IMR-90 (cell line): ENCODE measurements around the gene IER5. TPM values are rescaled to one million over a fixed set of nuclear protein-coding genes. Genes with fewer than 3 reads are reported as not detected.

ENCODE experiments used
- ATAC-seq: fragments of 200-7000 bp; cut with Tn5 transposase; 2 replicates; pipeline ENCODE4 v1.9.1; 2020; ENCODE audit warnings: low read depth, mild to moderate bottlenecking, moderate library complexity
- BruUV-seq: library from RNA; stranded (reverse); fragments of 400-500 nt; replicated peaks from 2 replicates; lab custom pipeline; 2021; lab: Mats Ljungman, UMichigan
- CTCF ChIA-PET: fragments of 300-600 bp; formaldehyde crosslinking; extraction: SDS; loops from one replicate; lab custom pipeline; 2021; ENCODE audit warnings: antibody characterized with exemption; lab: Yijun Ruan, JAX
- POLR2A ChIA-PET: fragments of 300-600 bp; sonication (Branson Sonifier 250); formaldehyde crosslinking; loops from one replicate; lab custom pipeline; 2022; ENCODE audit warnings: antibody characterized with exemption; ENCODE audit not compliant: unreplicated experiment; lab: Charles Lee
- DNase-seq: peaks from one replicate; pipeline ENCODE4 v3.0.0; 2013
- H2AFZ ChIP-seq: replicated peaks from 2 replicates; pipeline ENCODE3; 2013; ENCODE audit warnings: low read length, mild to moderate bottlenecking; ENCODE audit not compliant: poor library complexity
- H2AK5ac ChIP-seq: 2 replicates; pipeline ENCODE4 v1.6.1; 2013; ENCODE audit warnings: low read depth, low read length, inconsistent platforms
- H2AK9ac ChIP-seq: replicated peaks from 2 replicates; pipeline ENCODE3; 2013; ENCODE audit warnings: mild to moderate bottlenecking, low read depth, low read length, moderate library complexity; ENCODE audit not compliant: poor library complexity
- H2BK120ac ChIP-seq: 2 replicates; pipeline ENCODE4 v1.6.1; 2013; ENCODE audit warnings: low read depth, low read length, inconsistent platforms
- H2BK15ac ChIP-seq: 3 replicates; pipeline ENCODE4 v1.6.1; 2013; ENCODE audit warnings: low read depth, low read length, inconsistent platforms
- H2BK20ac ChIP-seq: 2 replicates; pipeline ENCODE4 v1.6.1; 2013; ENCODE audit warnings: low read depth, mild to moderate bottlenecking, inconsistent platforms, low read length, moderate library complexity
- H2BK5ac ChIP-seq: 2 replicates; pipeline ENCODE4 v1.6.1; 2013; ENCODE audit warnings: mild to moderate bottlenecking, low read depth, low read length, inconsistent platforms; ENCODE audit not compliant: poor library complexity, severe bottlenecking
- H3K14ac ChIP-seq: replicated peaks from 2 replicates; pipeline ENCODE4 v1.6.1; 2013; ENCODE audit warnings: low read depth, low read length, inconsistent platforms
- H3K18ac ChIP-seq: 2 replicates; pipeline ENCODE4 v1.6.1; 2013; ENCODE audit warnings: low read depth, low read length, control low read depth
- H3K23ac ChIP-seq: 2 replicates; pipeline ENCODE4 v1.6.1; 2013; ENCODE audit warnings: low read depth, low read length, inconsistent platforms
- H3K27ac ChIP-seq: 2 replicates; pipeline ENCODE4 v1.5.1; 2013; ENCODE audit warnings: mild to moderate bottlenecking, control low read depth, low read length; ENCODE audit not compliant: insufficient read depth
- H3K27me3 ChIP-seq: 2 replicates; pipeline ENCODE4 v1.6.1; 2013; ENCODE audit warnings: low read length; ENCODE audit not compliant: control insufficient read depth, insufficient read depth
- H3K36me3 ChIP-seq: 2 replicates; pipeline ENCODE4 v1.6.1; 2013; ENCODE audit warnings: low read length, mixed read lengths; ENCODE audit not compliant: control insufficient read depth, insufficient read depth
- H3K4ac ChIP-seq: 2 replicates; pipeline ENCODE4 v1.6.1; 2013; ENCODE audit warnings: low read depth, low read length, inconsistent platforms
- H3K4me1 ChIP-seq: 2 replicates; pipeline ENCODE4 v1.6.1; 2013; ENCODE audit warnings: low read length, mixed read lengths; ENCODE audit not compliant: control insufficient read depth, insufficient read depth
- H3K4me2 ChIP-seq: 2 replicates; pipeline ENCODE4 v1.6.1; 2013; ENCODE audit warnings: low read depth, mild to moderate bottlenecking, control low read depth, low read length, moderate library complexity
- H3K4me3 ChIP-seq: 2 replicates; pipeline ENCODE4 v1.5.1; 2013; ENCODE audit warnings: low read depth, mild to moderate bottlenecking, control low read depth, low read length, moderate library complexity; ENCODE audit not compliant: insufficient read depth
- H3K56ac ChIP-seq: 2 replicates; pipeline ENCODE4 v1.6.1; 2013; ENCODE audit warnings: low read length, inconsistent platforms; ENCODE audit not compliant: insufficient read depth; ENCODE audit errors: extremely low read depth
- H3K79me1 ChIP-seq, 2 experiments: 2 replicates each; pipeline ENCODE4 v1.6.1; 2013; ENCODE audit warnings: low read length in 2 of 2, inconsistent platforms in 1 of 2, low read depth in 1 of 2
- H3K9ac ChIP-seq: 2 replicates; pipeline ENCODE4 v1.6.1; 2013; ENCODE audit warnings: low read depth, low read length, control low read depth
- H3K9me1 ChIP-seq: 2 replicates; pipeline ENCODE4 v1.6.1; 2013; ENCODE audit warnings: low read length, inconsistent platforms; ENCODE audit not compliant: insufficient read depth
- H3K9me3 ChIP-seq: 2 replicates; pipeline ENCODE4 v1.6.1; 2013; ENCODE audit warnings: low read length; ENCODE audit not compliant: control insufficient read depth, insufficient read depth
- H4K20me1 ChIP-seq: 2 replicates; pipeline ENCODE4 v1.6.1; 2013; ENCODE audit warnings: low read length, inconsistent platforms; ENCODE audit not compliant: insufficient read depth
- H4K5ac ChIP-seq: 2 replicates; pipeline ENCODE4 v1.6.1; 2013; ENCODE audit warnings: mild to moderate bottlenecking, low read depth, low read length, control low read depth
- H4K8ac ChIP-seq, 2 experiments: 2 replicates each; pipeline ENCODE4 v1.6.1; 2013; ENCODE audit warnings: low read depth in 2 of 2, low read length in 2 of 2, control low read depth in 1 of 2, inconsistent platforms in 1 of 2
- H4K91ac ChIP-seq: 2 replicates; pipeline ENCODE4 v1.6.1; 2013; ENCODE audit warnings: low read depth, low read length, inconsistent platforms; ENCODE audit not compliant: insufficient read depth
- BHLHE40 ChIP-seq: fragments of 150-350 bp; IDR thresholded peaks from 2 replicates; pipeline ENCODE4 v1.6.1; 2016; ENCODE audit warnings: mild to moderate bottlenecking, low read depth, low read length
- CHD1 ChIP-seq: IDR thresholded peaks from 2 replicates; pipeline ENCODE4 v1.6.1; 2012; ENCODE audit warnings: low read depth, low read length, improper control_type of control experiment
- MXI1 ChIP-seq: IDR thresholded peaks from 2 replicates; pipeline ENCODE4 v1.6.1; 2012; ENCODE audit warnings: low read depth, mild to moderate bottlenecking, low read length, moderate library complexity, borderline replicate concordance
- RAD21 ChIP-seq: IDR thresholded peaks from 2 replicates; pipeline ENCODE4 v1.6.1; 2012; ENCODE audit warnings: low read length, improper control_type of control experiment
- WGBS, 2 experiments: methylation state at CpG; one replicate each; pipeline versions ENCODE4 v1.1.5 to v1.1.7; 2013; ENCODE audit warnings: missing lambda C conversion rate in 2 of 2; ENCODE audit not compliant: insufficient read length in 1 of 2; ENCODE audit errors: extremely low coverage in 2 of 2; 5-methylcytosine and 5-hydroxymethylcytosine counted together
- dilution Hi-C: fragments of 300-500 bp; cut with HindIII; formaldehyde crosslinking; loops from one replicate; pipeline ENCODE4 v1.14.3; 2018; ENCODE audit warnings: low sequenced_read_pairs; ENCODE audit not compliant: unreplicated experiment
- in situ Hi-C: fragments of 300-500 bp; cut with MboI; formaldehyde crosslinking; loops from 3 replicates; pipeline ENCODE4 v1.14.3; 2019; ENCODE audit warnings: low sequenced_read_pairs, inconsistent platforms, mixed read lengths
- intact Hi-C: fragments of 100-400 bp; cut with micrococcal nuclease; formaldehyde crosslinking; loops from 2 replicates; pipeline ENCODE4 v1.10.0; 2022
- polyA plus RNA-seq, 3 experiments: library from polyadenylated mRNA; depleted of rRNA; stranded (reverse); fragments of >200 nt; gene quantifications; 2 replicates each; pipeline ENCODE4 v1.2.3, GENCODE V29; 2012; ENCODE audit warnings: low replicate concordance in 1 of 3
- total RNA-seq: library from RNA; depleted of rRNA; stranded (reverse); fragments of >200 nt; gene quantifications from 2 replicates; pipeline ENCODE4 v1.2.3, GENCODE V29; 2012

The IER5 gene
- total and polyA plus RNA-seq, 2 of the 4 experiments (the other 2 are of a cell fraction): 15.8 to 27.1 TPM

DNA sequence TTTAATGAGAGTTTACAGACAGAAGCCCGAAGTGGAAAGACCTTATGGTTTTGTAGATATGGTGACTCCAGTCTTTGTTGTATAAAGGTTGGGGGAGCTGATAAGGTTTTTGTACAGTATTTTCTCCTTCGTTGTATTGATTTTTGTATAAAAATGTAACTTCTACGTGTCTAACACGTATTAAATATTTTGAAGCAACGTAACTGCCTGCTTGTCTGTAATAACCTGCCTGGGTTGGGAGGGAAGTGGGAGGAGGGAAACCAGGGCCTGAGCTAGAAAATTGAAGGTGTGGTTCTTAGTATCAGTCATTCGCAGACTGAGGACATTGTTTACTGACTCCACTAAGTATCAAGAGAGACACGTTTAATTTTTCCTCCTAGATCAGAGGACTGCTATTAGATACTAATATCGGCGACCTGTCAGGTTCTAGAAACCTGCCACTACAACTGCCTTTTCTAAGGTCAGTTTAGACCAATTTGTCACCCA lies 2.2 kb downstream of the IER5 start:
- peaks cover 3% of the 10 kb centered on the region; the same call in 1 of the 2 replicates for H3K36me3 ChIP-seq
- peaks cover 11% of the 10 kb centered on the region for H3K4me1 ChIP-seq
- intact Hi-C loops (loop anchor here (1.0 to 5.0 kb wide), 4 partner anchors 52 to 208 kb away; partner anchors contain the start of gene STX6), in situ Hi-C loops (no loop called here), dilution Hi-C loops (no loop called here)
- H3K9ac ChIP-seq: peak overlapping the region; percentile 95
- CTCF ChIA-PET: interaction anchor here (0.7 to 2.2 kb wide), 4 partner anchors 45 to 440 kb away, joined by 3 to 14 read pairs (median 4); no protein-coding TSS in a partner anchor
- no peak overlapping the region for H4K91ac ChIP-seq
- H3K23ac ChIP-seq: peak overlapping the region; percentile 99; the same call in 1 of the 2 replicates
- H2BK120ac ChIP-seq: no peak overlapping the region; the same call in 1 of the 2 replicates
- no peak overlapping the region for H2AK5ac ChIP-seq
- peak overlapping the region; percentile 59 for H3K4me3 ChIP-seq
- H3K4ac ChIP-seq: no peak overlapping the region; the same call in 1 of the 2 replicates
- no peaks in the 10 kb centered on the region for H3K9me3 ChIP-seq
- no peaks in the 10 kb centered on the region for H3K27me3 ChIP-seq
- H2AK9ac ChIP-seq: no peak overlapping the region
- H3K79me1 ChIP-seq: peaks cover 11 to 47% of the 10 kb centered on the region in 2 experiments
- peak overlapping the region; percentile 85 for H3K14ac ChIP-seq
- no peak overlapping the region for H4K8ac ChIP-seq
- peak overlapping the region; percentile 91 for H3K4me2 ChIP-seq
- no peak overlapping the region for H2BK15ac ChIP-seq
- TF ChIP-seq CHD1: no peak
- TF ChIP-seq RAD21: peak; percentile 11; the same call in 1 of the 2 replicates
- no peak for TF ChIP-seq MXI1
- no peak for TF ChIP-seq BHLHE40
- H2BK5ac ChIP-seq: peak overlapping the region; percentile 78
- H4K5ac ChIP-seq: no peak overlapping the region
- no TSS peak for BruUV-seq
- ATAC-seq: no peak
- no peak overlapping the region for H2BK20ac ChIP-seq
- no peak overlapping the region for H3K18ac ChIP-seq
- POLR2A ChIA-PET: interaction anchor here (0.6 to 1.6 kb wide), 8 partner anchors 15 to 369 kb away, joined by 3 to 14 read pairs (median 4); no protein-coding TSS in a partner anchor
- peak overlapping the region; percentile 83; the same call in 1 of the 2 replicates for H3K56ac ChIP-seq
- no peak overlapping the region for H2AFZ ChIP-seq
- no CpG with 5 or more reads among the region's 9 CpGs for WGBS, 2 experiments
- H4K20me1 ChIP-seq: peaks cover 59% of the 10 kb centered on the region
- peaks cover 17% of the 10 kb centered on the region for H3K9me1 ChIP-seq
- no peak for DNase-seq
- peak overlapping the region; percentile 51; the same call in 1 of the 2 replicates for H3K27ac ChIP-seq
